ENCODE data around the gene LYSMD2.

DNA sequence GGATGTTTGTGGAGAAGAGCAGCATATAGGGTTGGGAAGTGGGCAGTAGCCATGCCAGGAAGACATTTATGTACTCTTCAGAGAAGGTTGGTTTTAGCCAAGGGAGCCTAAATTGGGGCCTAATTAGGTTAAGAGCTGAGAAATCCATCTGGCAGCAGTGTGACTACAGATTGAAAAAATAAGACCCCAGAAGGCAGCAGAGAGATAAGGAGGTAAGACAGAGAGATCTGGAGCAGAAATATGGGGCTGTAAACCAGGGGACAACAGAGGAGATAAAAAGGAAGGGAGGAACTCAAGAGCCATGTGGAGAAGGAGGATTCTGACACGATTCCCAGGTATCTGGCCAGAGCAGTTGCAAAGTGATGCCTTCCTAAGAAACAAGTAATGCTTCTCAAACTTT lies 23.3 kb downstream of the LYSMD2 start:
- TF ChIP-seq, protein P1, sequence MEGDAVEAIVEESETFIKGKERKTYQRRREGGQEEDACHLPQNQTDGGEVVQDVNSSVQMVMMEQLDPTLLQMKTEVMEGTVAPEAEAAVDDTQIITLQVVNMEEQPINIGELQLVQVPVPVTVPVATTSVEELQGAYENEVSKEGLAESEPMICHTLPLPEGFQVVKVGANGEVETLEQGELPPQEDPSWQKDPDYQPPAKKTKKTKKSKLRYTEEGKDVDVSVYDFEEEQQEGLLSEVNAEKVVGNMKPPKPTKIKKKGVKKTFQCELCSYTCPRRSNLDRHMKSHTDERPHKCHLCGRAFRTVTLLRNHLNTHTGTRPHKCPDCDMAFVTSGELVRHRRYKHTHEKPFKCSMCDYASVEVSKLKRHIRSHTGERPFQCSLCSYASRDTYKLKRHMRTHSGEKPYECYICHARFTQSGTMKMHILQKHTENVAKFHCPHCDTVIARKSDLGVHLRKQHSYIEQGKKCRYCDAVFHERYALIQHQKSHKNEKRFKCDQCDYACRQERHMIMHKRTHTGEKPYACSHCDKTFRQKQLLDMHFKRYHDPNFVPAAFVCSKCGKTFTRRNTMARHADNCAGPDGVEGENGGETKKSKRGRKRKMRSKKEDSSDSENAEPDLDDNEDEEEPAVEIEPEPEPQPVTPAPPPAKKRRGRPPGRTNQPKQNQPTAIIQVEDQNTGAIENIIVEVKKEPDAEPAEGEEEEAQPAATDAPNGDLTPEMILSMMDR (IDR thresholded peaks at IDR 0.05; ENCODE audit: low read depth, low read length, poor library complexity, severe bottlenecking), result no peak
- no peak for TF ChIP-seq EZH2phosphoT487 (IDR thresholded peaks at IDR 0.05; ENCODE audit: borderline replicate concordance, low read length)

Data from DOHH2 (cell line).